H9 (cell line): ENCODE results near the gene ZNF135. TPM values are rescaled to one million over a fixed set of nuclear protein-coding genes. Genes with fewer than 3 reads are reported as not detected.

Source experiments
- DNase-seq: peaks from one replicate; pipeline ENCODE4 v3.0.0-alpha.2; 2017
- H2AFZ ChIP-seq: one replicate; pipeline ENCODE4 v1.6.1; 2013; ENCODE audit warnings: mild to moderate bottlenecking, low read length, control low read depth, moderate library complexity
- H2AK5ac ChIP-seq: 2 replicates; pipeline ENCODE4 v1.6.1; 2013; ENCODE audit warnings: low read length, control low read depth, mixed read lengths; ENCODE audit not compliant: insufficient read length
- H2BK120ac ChIP-seq: one replicate; pipeline ENCODE4 v1.6.1; 2013; ENCODE audit warnings: low read depth, mild to moderate bottlenecking, low read length, control low read depth, inconsistent platforms; ENCODE audit not compliant: poor library complexity, severe bottlenecking
- H2BK12ac ChIP-seq: 2 replicates; pipeline ENCODE4 v1.6.1; 2013; ENCODE audit warnings: low read length, control low read depth, mixed read lengths, low read depth; ENCODE audit not compliant: insufficient read length
- H2BK15ac ChIP-seq: 2 replicates; pipeline ENCODE4 v1.6.1; 2013; ENCODE audit warnings: low read depth, low read length, control low read depth
- H2BK20ac ChIP-seq: one replicate; pipeline ENCODE4 v1.6.1; 2013; ENCODE audit warnings: low read depth, mild to moderate bottlenecking, low read length, control low read depth, inconsistent platforms; ENCODE audit not compliant: poor library complexity, severe bottlenecking
- H2BK5ac ChIP-seq: 2 replicates; pipeline ENCODE4 v1.6.1; 2013; ENCODE audit warnings: low read length, control low read depth, mixed read lengths; ENCODE audit not compliant: insufficient read length
- H3K14ac ChIP-seq: 2 replicates; pipeline ENCODE4 v1.6.1; 2013; ENCODE audit warnings: low read length, control low read depth; ENCODE audit not compliant: insufficient read depth
- H3K18ac ChIP-seq: 2 replicates; pipeline ENCODE4 v1.6.1; 2013; ENCODE audit warnings: low read depth, mild to moderate bottlenecking, mixed read lengths, low read length, control low read depth; ENCODE audit not compliant: insufficient read length
- H3K23ac ChIP-seq: 2 replicates; pipeline ENCODE4 v1.6.1; 2013; ENCODE audit warnings: low read length, control low read depth, mixed read lengths, low read depth; ENCODE audit not compliant: insufficient read length
- H3K23me2 ChIP-seq: 2 replicates; pipeline ENCODE4 v1.6.1; 2013; ENCODE audit warnings: low read depth, mild to moderate bottlenecking, mixed read lengths, low read length, control low read depth; ENCODE audit not compliant: insufficient read length, poor library complexity, severe bottlenecking
- H3K27ac ChIP-seq: 2 replicates; pipeline ENCODE4 v1.5.1; 2013; ENCODE audit warnings: low read length, control low read depth, mixed read lengths, low read depth; ENCODE audit not compliant: insufficient read length
- H3K27me3 ChIP-seq: 2 replicates; pipeline ENCODE4 v1.6.1; 2013; ENCODE audit warnings: low read length, control low read depth, inconsistent platforms; ENCODE audit not compliant: insufficient read depth
- H3K4ac ChIP-seq: 2 replicates; pipeline ENCODE4 v1.6.1; 2013; ENCODE audit warnings: low read depth, mild to moderate bottlenecking, control low read depth, inconsistent platforms, low read length, moderate library complexity
- H3K4me1 ChIP-seq: 2 replicates; pipeline ENCODE4 v1.6.1; 2013; ENCODE audit warnings: low read length, control low read depth, inconsistent platforms; ENCODE audit not compliant: insufficient read depth
- H3K4me2 ChIP-seq: 2 replicates; pipeline ENCODE4 v1.6.1; 2013; ENCODE audit warnings: low read length, control low read depth, mixed read lengths; ENCODE audit not compliant: insufficient read length, insufficient read depth
- H3K56ac ChIP-seq: 2 replicates; pipeline ENCODE4 v1.6.1; 2013; ENCODE audit warnings: low read depth, mild to moderate bottlenecking, mixed read lengths, low read length, control low read depth; ENCODE audit not compliant: insufficient read length
- H3K79me1 ChIP-seq: 2 replicates; pipeline ENCODE4 v1.6.1; 2013; ENCODE audit warnings: low read depth, mild to moderate bottlenecking, moderate library complexity, low read length, control low read depth, inconsistent platforms; ENCODE audit not compliant: insufficient read depth, poor library complexity, severe bottlenecking
- H3K79me2 ChIP-seq: 2 replicates; pipeline ENCODE4 v1.6.1; 2013; ENCODE audit warnings: low read length, control low read depth, inconsistent platforms; ENCODE audit not compliant: insufficient read depth
- H3K9ac ChIP-seq: 2 replicates; pipeline ENCODE4 v1.6.1; 2013; ENCODE audit warnings: low read length, control low read depth, mixed read lengths; ENCODE audit not compliant: insufficient read length; ENCODE audit errors: extremely low read depth
- H3K9me3 ChIP-seq: one replicate; pipeline ENCODE4 v1.6.1; 2013; ENCODE audit warnings: low read depth, low read length, inconsistent platforms; ENCODE audit not compliant: control insufficient read depth
- H3T11ph ChIP-seq: one replicate; pipeline ENCODE4 v1.6.1; 2013; ENCODE audit warnings: mild to moderate bottlenecking, low read length, control low read depth, inconsistent platforms
- H4K20me1 ChIP-seq: one replicate; pipeline ENCODE4 v1.6.1; 2013; ENCODE audit not compliant: control insufficient read depth, insufficient read length, insufficient read depth
- H4K5ac ChIP-seq: 2 replicates; pipeline ENCODE4 v1.6.1; 2013; ENCODE audit warnings: low read depth, mild to moderate bottlenecking, mixed read lengths, low read length, control low read depth; ENCODE audit not compliant: insufficient read length
- H4K8ac ChIP-seq: replicated peaks from 2 replicates; pipeline ENCODE4 v1.6.1; 2013; ENCODE audit warnings: low read length, control low read depth, mixed read lengths, low read depth; ENCODE audit not compliant: insufficient read length
- H4K91ac ChIP-seq: 2 replicates; pipeline ENCODE4 v1.6.1; 2013; ENCODE audit warnings: low read depth, mild to moderate bottlenecking, moderate library complexity, mixed read lengths, low read length, control low read depth; ENCODE audit not compliant: insufficient read length
- H3K27ac Mint-ChIP-seq, 3 experiments: 2 replicates in 2 of 3; 3 replicates in 1 of 3; pipeline ENCODE4 v1.8.0; 2020 to 2021; ENCODE audit warnings: mixed read lengths in 3 of 3, mild to moderate bottlenecking in 1 of 3, moderate library complexity in 1 of 3
- H3K27me3 Mint-ChIP-seq: 2 replicates; pipeline ENCODE4 v1.8.0; 2021; ENCODE audit warnings: low read depth, mild to moderate bottlenecking, moderate library complexity, mixed read lengths
- H3K36me3 Mint-ChIP-seq, 3 experiments: 2 replicates in 2 of 3; 3 replicates in 1 of 3; pipeline ENCODE4 v1.8.0; 2020 to 2021; ENCODE audit warnings: low read depth in 3 of 3, mixed read lengths in 3 of 3; ENCODE audit not compliant: insufficient read depth in 1 of 3
- H3K4me1 Mint-ChIP-seq, 2 experiments: 2 replicates each; pipeline ENCODE4 v1.8.0; 2020; ENCODE audit warnings: mixed read lengths in 2 of 2
- H3K4me3 Mint-ChIP-seq, 2 experiments: 2 replicates in 1 of 2; 3 replicates in 1 of 2; pipeline ENCODE4 v1.8.0; 2020 to 2021; ENCODE audit warnings: mild to moderate bottlenecking in 2 of 2, mixed read lengths in 2 of 2, moderate library complexity in 1 of 2
- H3K9me3 Mint-ChIP-seq, 2 experiments: 2 replicates in 1 of 2; 3 replicates in 1 of 2; pipeline ENCODE4 v1.8.0; 2020; ENCODE audit warnings: mild to moderate bottlenecking in 2 of 2, mixed read lengths in 2 of 2, moderate library complexity in 1 of 2
- WGBS: extraction: QIAGEN DNeasy Blood & Tissue Kit; methylation state at CpG from one replicate; pipeline ENCODE4 v1.1.7; 2013; ENCODE audit warnings: missing lambda C conversion rate, low lambda C conversion rate, mixed read lengths; ENCODE audit not compliant: insufficient read length; ENCODE audit errors: extremely low coverage; 5-methylcytosine and 5-hydroxymethylcytosine counted together
- total RNA-seq: library from RNA; stranded (reverse); gene quantifications from 2 replicates; pipeline ENCODE4 v1.2.1, GENCODE V29; 2021
- TF ChIP-seq, protein P1 (sequence below): fragments of 200-600 bp; sonication (generic); conservative IDR thresholded peaks from 3 replicates; pipeline ENCODE4 v1.8.0; 2021; ENCODE audit warnings: antibody characterized with exemption, mild to moderate bottlenecking

Gene ZNF135
- total RNA-seq, 1 experiment from 2014 or later = 4.7 TPM

DNA sequence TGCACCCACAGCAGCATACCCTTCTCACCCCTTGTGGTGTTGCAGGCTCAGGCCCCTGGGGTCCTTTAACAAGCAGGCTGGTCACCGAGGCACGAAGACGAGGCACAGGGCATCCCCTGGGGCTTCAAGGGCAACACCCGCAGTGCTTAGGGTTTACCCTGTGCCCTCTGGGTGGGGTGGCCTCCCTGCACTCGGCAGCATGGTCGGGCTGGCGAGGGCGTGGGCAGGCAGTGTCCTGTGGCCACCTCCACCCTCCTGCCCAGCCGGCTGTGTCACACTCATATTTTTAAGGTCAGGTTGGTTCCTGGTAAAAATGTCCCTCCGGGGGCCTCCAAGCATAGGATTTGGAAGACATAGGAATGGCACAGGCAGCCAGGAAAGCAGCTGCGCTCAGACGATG is 11.4 kb upstream of the ZNF135 start:
- H4K5ac ChIP-seq = no peak overlapping the region
- H3K9me3 Mint-ChIP-seq = peaks cover 78 to 85% of the 10 kb centered on the region in 2 experiments
- H3K79me1 ChIP-seq = no peaks in the 10 kb centered on the region
- no peaks in the 10 kb centered on the region for H3K4me1 Mint-ChIP-seq
- TF ChIP-seq, protein P1, sequence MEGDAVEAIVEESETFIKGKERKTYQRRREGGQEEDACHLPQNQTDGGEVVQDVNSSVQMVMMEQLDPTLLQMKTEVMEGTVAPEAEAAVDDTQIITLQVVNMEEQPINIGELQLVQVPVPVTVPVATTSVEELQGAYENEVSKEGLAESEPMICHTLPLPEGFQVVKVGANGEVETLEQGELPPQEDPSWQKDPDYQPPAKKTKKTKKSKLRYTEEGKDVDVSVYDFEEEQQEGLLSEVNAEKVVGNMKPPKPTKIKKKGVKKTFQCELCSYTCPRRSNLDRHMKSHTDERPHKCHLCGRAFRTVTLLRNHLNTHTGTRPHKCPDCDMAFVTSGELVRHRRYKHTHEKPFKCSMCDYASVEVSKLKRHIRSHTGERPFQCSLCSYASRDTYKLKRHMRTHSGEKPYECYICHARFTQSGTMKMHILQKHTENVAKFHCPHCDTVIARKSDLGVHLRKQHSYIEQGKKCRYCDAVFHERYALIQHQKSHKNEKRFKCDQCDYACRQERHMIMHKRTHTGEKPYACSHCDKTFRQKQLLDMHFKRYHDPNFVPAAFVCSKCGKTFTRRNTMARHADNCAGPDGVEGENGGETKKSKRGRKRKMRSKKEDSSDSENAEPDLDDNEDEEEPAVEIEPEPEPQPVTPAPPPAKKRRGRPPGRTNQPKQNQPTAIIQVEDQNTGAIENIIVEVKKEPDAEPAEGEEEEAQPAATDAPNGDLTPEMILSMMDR = no peak
- H3K4ac ChIP-seq = no peak overlapping the region
- H4K20me1 ChIP-seq = no peaks in the 10 kb centered on the region
- no peak overlapping the region for H3K18ac ChIP-seq
- H2BK12ac ChIP-seq = no peak overlapping the region
- H3K56ac ChIP-seq = no peak overlapping the region
- H3K27me3 ChIP-seq = no peaks in the 10 kb centered on the region; the same call in 1 of the 2 replicates
- WGBS = no CpG with 5 or more reads among the region's 12 CpGs
- H3K23me2 ChIP-seq = no peaks in the 10 kb centered on the region
- no peak overlapping the region; a peak in 1 of 5 replicates for H3K4me3 Mint-ChIP-seq
- no peak overlapping the region for H4K91ac ChIP-seq
- no peak overlapping the region for H2AK5ac ChIP-seq
- no peak overlapping the region for H3K23ac ChIP-seq
- no peaks in the 10 kb centered on the region for H3K79me2 ChIP-seq
- no peak overlapping the region for H4K8ac ChIP-seq
- no peak overlapping the region for H3K14ac ChIP-seq
- H2BK15ac ChIP-seq = no peak overlapping the region
- H3K27ac ChIP-seq = no peak overlapping the region
- H3K4me2 ChIP-seq = no peak overlapping the region
- H3K9me3 ChIP-seq = peaks cover 41% of the 10 kb centered on the region
- no peak overlapping the region for H2BK5ac ChIP-seq
- H3K27ac Mint-ChIP-seq = no peak overlapping the region
- no peak overlapping the region for H2AFZ ChIP-seq
- no peak overlapping the region for H3T11ph ChIP-seq
- H3K9ac ChIP-seq = no peak overlapping the region
- H2BK120ac ChIP-seq = no peak overlapping the region
- H2BK20ac ChIP-seq = no peak overlapping the region
- H3K27me3 Mint-ChIP-seq = peaks cover 43% of the 10 kb centered on the region
- DNase-seq = no peak
- H3K36me3 Mint-ChIP-seq = peaks cover 4 to 45% (median 18%) of the 10 kb centered on the region in 3 experiments; a peak in 6 of 7 replicates
- no peaks in the 10 kb centered on the region for H3K4me1 ChIP-seq
